RWPE1 (cell line): ENCODE data around the gene CCDC83.
"Not testable (repeated sequence)": the region's sequence is repeated elsewhere in the genome, so short reads cannot be mapped to it uniquely, and the experiment has no call there.

Experiments used
- CTCF ChIA-PET: fragments of 350-600 bp; sonication (Branson Sonifier 250); formaldehyde crosslinking; extraction: SDS; loops from one replicate; lab custom pipeline; 2021; lab: Yijun Ruan, JAX
- POLR2A ChIA-PET: fragments of 400-600 bp; formaldehyde crosslinking; extraction: SDS; loops from one replicate; lab custom pipeline; 2020; ENCODE audit warnings: antibody characterized with exemption; ENCODE audit not compliant: low non-redundant PET; lab: Yijun Ruan, JAX
- DNase-seq: peaks from one replicate; pipeline ENCODE4 v3.0.0; 2012; ENCODE audit warnings: low spot score
- H3K27ac ChIP-seq: fragments of 450-650 bp; 2 replicates; pipeline ENCODE4 v1.5.1; 2017
- TF ChIP-seq, protein P1 (sequence below): fragments of 450-650 bp; conservative IDR thresholded peaks from 2 replicates; pipeline ENCODE4 v1.5.1; 2017; ENCODE audit warnings: low read depth, mild to moderate bottlenecking

Gene CCDC83

DNA sequence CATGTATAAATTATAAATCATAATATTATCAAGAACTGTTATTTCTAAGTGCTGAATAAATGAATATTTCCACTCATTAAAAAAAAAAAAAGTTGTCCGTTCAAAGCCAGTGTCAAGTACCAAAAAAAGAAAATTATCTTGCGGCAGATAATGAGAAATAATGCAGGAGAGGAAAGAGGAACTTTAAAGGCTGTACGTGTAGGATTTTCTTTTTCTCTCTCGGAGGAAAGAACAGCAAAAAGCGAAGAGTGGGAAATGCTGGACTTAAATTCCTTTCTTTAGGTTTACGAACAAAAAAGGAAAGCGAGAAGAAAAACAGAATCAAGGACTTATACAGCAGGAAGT is 999 bp upstream of the CCDC83 start:
- ChIA-PET CTCF (interaction anchor here (0.6 to 1.4 kb wide), 14 partner anchors 40 to 1789 kb away, joined by 3 to 9 read pairs (median 4); no protein-coding TSS in a partner anchor), POLR2A (interaction anchor here (0.7 kb wide), 1 partner anchor 8 kb away, joined by 4 read pairs; no protein-coding TSS in a partner anchor)
- H3K27ac ChIP-seq, result peak overlapping the region; percentile 78
- no peak for DNase-seq
- TF ChIP-seq, protein P1, sequence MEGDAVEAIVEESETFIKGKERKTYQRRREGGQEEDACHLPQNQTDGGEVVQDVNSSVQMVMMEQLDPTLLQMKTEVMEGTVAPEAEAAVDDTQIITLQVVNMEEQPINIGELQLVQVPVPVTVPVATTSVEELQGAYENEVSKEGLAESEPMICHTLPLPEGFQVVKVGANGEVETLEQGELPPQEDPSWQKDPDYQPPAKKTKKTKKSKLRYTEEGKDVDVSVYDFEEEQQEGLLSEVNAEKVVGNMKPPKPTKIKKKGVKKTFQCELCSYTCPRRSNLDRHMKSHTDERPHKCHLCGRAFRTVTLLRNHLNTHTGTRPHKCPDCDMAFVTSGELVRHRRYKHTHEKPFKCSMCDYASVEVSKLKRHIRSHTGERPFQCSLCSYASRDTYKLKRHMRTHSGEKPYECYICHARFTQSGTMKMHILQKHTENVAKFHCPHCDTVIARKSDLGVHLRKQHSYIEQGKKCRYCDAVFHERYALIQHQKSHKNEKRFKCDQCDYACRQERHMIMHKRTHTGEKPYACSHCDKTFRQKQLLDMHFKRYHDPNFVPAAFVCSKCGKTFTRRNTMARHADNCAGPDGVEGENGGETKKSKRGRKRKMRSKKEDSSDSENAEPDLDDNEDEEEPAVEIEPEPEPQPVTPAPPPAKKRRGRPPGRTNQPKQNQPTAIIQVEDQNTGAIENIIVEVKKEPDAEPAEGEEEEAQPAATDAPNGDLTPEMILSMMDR, result no peak

DNA sequence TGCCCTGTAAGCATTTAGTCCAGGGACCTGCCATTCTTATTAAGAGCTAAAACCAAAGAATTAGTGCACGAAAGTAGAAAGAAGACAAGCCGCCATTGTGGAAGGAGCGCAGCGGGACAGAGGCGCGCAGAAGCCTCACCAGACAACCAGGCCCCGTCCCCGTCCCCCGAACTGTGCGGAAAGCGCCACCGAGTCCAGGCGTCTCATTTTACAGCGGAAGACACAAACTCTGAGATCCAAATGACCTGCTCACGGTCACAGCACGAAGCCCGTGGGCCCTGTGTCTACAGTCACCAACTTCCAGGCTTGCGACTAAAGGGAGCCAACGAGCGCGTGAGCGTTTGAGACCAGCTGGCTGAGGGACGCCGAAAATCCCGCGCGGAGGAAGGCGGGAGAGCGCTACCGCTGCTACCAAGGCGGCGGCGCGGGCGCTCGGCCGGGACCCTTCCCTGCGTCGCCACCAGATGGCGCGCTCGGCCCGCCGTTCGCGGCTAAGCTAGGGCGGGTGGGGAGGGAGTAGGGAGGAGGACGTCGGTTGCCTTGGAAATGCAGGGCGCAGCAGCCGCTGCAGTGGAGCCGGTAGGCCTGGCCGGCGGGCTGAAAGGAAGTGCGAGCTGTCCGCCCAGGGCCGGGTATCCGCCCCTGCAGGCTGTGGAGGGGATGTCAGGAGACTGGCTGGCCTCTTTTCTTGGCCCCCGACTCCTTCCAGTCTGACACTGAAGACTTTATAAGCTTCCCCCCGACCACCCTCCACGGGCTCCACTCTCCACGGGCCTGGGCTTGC is 434 bp upstream of the CCDC83 start:
- DNase-seq, result peak; percentile 89
- TF ChIP-seq, protein P1, result peak; percentile 85
- POLR2A ChIA-PET, result no interaction called here
- CTCF ChIA-PET, result interaction anchor here (0.5 to 1.5 kb wide), 26 partner anchors 9 to 1790 kb away, joined by 3 to 9 read pairs (median 4); no protein-coding TSS in a partner anchor
- peak overlapping the region; percentile 78 for H3K27ac ChIP-seq

DNA sequence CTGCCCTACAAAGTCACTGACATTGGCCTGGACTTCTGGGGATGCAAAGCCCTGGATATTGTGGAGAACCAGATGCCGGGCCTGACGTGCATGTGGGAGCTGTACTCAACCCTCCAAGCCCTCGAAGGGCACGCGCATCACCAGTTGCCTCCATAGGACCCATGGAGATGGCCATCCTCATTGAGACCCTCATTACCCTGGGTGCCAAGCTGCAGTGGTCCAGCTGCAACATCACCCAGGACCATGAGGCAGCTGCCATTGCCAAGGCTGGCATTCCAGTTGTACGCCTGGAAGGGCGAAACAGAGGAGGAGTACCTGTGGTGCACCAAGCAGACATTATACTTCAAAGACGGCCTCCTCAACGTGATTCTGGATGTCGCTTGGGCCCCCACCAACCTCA is 1.9 kb downstream of the CCDC83 start:
- H3K27ac ChIP-seq, result no peak overlapping the region
- TF ChIP-seq, protein P1, result no peak
- no peak for DNase-seq
- ChIA-PET CTCF (no interaction called here), POLR2A (no interaction called here)

DNA sequence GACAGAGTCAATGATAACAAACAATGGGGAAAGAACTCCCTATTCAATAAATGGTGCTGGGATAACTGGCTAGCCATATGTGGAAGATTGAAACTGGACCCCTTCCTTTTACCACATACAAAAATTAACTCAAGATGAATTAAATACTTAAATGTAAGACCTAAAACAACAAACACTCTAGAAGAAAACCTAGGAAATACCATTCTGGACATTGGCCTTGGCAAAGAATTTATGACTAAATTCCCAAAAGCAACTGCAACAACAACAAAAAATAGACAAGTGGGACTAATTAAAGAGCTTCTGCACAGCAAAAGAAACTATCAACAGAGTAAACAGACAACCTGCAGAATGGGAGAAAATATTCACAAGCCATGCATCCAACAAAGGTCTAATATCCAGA is 4.4 kb downstream of the CCDC83 start:
- CTCF ChIA-PET, H3K27ac ChIP-seq, DNase-seq, POLR2A ChIA-PET: not testable (repeated sequence)

DNA sequence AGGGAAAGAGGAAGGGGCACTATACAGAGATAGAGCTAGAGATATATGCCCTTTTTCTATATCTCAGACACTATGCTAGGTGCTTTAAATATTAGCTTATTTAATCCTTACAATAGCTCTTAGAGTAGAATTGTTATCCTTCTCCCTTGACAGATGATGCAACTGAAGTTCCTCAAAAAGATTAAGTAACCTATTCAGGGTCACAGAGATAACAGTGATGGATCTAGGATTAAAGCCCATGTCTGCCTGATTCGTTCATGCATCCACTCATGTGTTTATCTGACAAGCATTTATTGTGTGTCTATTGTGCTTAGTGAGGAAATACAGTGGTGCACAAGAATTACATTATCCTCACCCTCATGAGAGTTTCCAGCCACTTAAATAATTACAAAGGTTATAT is 8.7 kb downstream of the CCDC83 start:
- DNase-seq, result no peak
- CTCF ChIA-PET, result interaction anchor here (1.2 kb wide), 1 partner anchor 9 kb away, joined by 3 read pairs; the partner anchor contains the start of gene CCDC83
- TF ChIP-seq, protein P1, result no peak
- no peak overlapping the region for H3K27ac ChIP-seq
- POLR2A ChIA-PET, result no interaction called here

DNA sequence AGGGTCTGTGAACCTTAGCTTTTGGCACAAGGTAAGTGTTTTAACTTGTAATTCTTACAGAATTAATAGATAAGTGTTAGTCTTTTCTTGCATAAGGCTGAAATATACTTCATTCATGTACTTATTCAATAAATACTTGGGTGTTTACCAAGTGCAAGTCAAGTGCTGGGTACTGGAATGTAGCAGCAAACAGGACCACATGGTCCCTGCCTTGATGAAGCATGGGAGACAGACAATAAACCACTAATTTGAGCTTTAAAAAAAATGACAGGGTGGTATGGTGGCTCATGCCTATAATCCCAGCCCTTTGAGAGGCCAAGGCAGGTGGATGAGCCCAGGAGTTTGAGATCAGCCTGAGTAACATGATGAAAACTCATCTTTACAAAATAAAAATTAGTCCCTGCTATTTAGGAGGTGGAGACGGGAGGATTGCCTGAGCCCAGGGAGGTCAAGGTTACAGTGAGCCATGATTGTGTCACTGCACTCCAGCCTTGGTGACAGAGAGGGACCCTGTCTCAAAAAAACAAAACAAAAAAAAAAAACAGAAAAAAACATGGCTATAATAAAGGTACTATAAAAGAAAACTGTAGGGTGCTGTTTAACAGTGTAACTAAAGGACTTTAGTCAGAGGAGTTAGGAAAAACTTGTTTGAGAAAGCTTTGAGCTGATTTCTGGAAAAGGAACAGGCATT is 11.1 kb downstream of the CCDC83 start:
- H3K27ac ChIP-seq, result no peak overlapping the region
- ChIA-PET POLR2A (no interaction called here), CTCF (interaction anchor here (0.6 to 0.8 kb wide), 2 partner anchors 197 to 874 kb away, joined by 3 to 4 read pairs; no protein-coding TSS in a partner anchor)
- DNase-seq, result no peak
- TF ChIP-seq, protein P1, result no peak
